NCI-H460 (cell line): ENCODE results near the gene NPAT. TPM values are rescaled to one million over a fixed set of nuclear protein-coding genes. Genes with fewer than 3 reads are reported as not detected.

ENCODE experiments used
- DNase-seq: peaks from one replicate; pipeline ENCODE4 v3.0.0-alpha.2; 2016; ENCODE audit warnings: low read depth; ENCODE audit errors: extremely low read depth
- polyA plus RNA-seq: library from polyadenylated mRNA; depleted of rRNA; stranded (reverse); fragments of >200 nt; gene quantifications from 2 replicates; pipeline ENCODE4 v1.2.3, GENCODE V29; 2014; cell fraction: nucleus; rRNA removed
- total RNA-seq: library from RNA; depleted of rRNA; stranded (reverse); fragments of >200 nt; shearing (Covaris generic); gene quantifications from 2 replicates; pipeline ENCODE4 v1.2.3, GENCODE V29; 2014; rRNA removed

NPAT gene
- 8.2 and 10.2 TPM in 2 replicates for total RNA-seq
- 5.5 and 6.4 TPM in 2 replicates for polyA plus RNA-seq

DNA sequence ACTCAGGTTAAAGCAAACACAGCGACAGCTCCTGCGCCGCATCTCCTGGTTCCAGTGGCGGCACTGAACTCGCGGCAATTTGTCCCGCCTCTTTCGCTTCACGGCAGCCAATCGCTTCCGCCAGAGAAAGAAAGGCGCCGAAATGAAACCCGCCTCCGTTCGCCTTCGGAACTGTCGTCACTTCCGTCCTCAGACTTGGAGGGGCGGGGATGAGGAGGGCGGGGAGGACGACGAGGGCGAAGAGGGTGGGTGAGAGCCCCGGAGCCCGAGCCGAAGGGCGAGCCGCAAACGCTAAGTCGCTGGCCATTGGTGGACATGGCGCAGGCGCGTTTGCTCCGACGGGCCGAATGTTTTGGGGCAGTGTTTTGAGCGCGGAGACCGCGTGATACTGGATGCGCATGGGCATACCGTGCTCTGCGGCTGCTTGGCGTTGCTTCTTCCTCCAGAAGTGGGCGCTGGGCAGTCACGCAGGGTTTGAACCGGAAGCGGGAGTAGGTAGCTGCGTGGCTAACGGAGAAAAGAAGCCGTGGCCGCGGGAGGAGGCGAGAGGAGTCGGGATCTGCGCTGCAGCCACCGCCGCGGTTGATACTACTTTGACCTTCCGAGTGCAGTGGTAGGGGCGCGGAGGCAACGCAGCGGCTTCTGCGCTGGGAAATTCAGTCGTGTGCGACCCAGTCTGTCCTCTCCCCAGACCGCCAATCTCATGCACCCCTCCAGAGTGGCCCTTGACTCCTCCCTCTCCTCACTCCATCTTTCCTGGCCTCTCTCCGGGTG lies at the start of gene NPAT, which contains the start of gene ATM:
NPAT (minus strand) TSS at position 65 of the 774 bp plus-strand sequence. CDS start 102 bp downstream, outside the sequence.
ATM (plus strand) TSS at position 494 of the 774 bp plus-strand sequence. CDS start 4,558 bp downstream, outside the sequence.
- DNase-seq = peak; percentile 96

DNA sequence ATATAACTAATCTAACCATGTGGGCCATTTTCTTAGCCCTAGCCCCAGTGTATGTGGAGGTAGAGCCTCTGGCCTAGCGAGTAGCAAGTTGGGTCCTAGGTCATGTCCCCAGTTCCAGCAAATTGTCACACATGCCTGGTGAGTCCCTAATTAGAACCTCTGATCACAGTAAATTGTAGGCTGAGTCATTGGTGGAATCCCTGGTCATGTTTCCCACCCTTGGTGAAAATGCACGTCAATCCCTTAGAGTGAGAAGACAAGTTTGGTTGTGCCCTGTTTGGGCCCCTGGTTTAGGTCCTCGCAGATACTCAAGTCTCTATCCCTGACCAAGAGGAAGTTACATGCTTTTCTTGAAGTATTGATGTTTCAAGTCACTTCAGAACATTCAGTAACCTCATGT lies 47.1 kb upstream of the NPAT start:
- no peak for DNase-seq

DNA sequence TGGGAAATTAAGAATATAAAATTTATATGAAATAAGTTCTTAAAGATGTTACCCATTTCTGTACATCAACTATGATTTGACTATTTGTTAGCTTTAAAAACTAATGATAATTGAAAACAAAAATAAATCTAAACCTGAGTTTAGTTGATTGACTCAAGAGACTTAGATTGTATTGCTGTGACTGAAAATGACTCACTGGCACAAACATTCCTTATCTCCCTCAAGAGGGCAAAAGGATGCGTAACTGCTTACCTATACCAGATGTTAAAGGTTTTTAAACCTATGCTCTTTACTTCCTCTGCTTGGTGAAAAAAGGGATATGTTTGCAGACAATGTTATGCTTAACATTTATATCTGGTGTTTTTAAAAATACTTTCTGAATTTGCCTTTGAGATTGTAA lies 30.7 kb upstream of the NPAT start:
- no peak for DNase-seq

DNA sequence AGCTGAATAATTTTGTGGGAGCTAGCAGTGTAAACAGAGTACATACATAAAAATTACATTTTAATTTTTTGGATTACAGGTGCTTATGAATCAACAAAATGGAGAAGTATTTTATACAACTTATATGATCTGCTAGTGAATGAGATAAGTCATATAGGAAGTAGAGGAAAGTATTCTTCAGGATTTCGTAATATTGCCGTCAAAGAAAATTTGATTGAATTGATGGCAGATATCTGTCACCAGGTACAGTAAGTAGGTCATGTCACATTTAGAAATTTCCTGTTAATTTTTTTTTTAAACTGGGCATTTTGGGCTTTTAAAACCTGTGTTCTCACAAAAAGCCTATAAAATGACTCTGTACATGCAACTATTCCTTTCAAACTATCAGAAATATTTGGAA lies 24.4 kb upstream of the NPAT start:
- no peak for DNase-seq

DNA sequence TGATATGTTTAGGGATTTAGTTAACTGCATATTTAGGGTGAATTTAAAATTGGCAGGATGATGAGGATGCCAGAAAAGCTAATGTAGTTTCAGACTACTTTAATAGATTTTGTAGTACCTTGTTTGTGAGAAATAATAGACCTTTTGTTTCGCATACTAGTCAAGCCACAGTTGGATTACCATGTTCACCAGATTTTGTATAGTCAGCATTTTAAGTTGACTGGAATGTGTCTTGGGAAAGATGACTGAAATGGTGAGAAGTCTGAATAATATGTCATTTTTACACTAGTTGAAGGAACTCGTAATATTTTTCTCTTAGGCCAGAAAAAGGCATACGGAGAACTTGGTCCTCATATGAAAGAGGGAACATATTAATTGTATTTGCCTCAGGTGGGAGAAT lies 23.9 kb upstream of the NPAT start:
- no peak for DNase-seq

DNA sequence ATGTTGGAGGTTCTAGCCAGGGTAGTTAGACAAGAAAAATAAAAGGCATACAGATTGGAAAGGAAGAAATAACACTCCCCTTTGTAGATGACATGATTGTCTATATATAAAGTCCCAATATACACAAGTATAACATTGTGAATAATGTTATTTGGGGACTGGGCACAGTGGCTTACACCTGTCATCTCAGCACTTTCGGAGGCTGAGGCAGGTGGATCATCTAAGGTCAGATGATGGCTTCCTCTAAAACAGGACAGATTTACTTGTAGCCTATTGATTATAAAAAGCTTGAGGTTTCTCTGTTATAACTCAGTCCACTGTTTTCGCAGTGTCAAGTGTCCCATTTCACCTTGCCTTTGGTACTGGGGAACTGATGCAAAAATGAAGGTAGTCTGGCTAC lies 20.0 kb upstream of the NPAT start:
- DNase-seq = no peak

DNA sequence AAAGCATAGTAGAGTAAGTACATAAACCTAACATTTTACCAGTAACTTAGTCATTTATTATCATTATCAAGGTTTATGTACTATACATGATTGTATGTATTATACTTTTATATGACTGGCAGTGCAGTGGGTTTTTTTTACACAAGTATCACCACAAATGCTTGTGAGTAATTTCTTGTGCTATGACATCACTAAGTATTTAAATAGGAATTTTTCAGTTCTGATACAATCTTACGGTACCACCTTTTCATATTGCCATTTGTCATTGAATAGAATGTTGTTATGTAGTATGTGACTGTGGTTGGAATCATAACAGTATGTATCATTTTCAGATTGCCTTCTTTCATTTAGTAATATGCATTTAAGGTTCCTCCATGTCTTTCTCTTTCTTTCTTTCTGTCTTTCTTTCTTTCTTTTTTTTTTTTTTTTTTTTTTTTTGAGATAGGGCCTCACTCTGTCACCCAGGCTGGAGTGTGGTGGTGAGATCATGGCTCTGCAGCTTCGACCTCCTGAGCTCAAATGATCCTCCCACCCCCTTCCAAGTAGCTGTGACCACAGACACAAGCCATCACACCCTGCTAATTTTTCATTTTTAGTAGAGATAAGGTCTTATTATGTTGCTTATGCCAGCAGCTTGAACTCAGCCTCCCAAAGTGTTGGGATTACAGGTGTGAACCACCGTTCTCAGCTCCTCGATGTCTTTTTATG lies 19.0 kb upstream of the NPAT start:
- DNase-seq = no peak

DNA sequence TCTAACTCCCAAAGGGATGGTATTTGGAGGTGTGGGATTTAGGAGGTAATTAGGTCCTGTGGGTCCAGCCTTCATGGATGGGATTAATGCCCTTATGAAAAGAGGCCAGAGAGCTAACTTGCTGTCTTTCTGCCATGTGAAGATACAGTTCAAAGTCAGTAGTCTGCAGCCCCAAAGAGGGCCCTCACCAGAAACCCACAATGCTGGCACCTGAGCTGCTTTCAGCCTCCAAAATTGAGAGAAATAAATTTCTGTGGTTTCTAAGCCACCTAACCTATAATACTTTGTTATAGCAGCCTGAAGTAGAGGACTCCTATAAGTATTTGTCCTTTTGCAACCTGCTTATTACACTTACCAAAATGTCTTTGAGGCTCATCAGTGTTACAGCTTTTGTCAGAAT lies 16.6 kb upstream of the NPAT start:
- no peak for DNase-seq

DNA sequence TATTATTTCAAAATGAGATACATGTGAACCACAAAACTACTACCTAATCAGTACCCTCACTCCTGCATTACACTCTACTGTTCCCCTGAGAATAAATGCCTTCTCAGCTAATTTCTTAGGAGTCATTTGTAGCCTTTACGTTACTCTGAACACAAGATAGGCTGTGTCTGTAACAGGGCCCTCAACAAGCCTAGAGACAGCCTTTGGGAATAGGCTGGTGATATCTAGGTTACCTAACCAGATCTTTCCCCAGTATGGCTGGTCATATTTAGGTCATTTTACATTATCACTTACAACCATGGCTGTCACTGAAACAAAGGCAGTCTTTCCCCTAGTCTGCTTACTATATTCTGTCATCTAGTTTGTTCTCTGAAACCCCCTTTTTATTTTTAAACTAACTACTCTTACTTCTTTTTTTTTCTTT lies 14.6 kb upstream of the NPAT start:
- no peak for DNase-seq

DNA sequence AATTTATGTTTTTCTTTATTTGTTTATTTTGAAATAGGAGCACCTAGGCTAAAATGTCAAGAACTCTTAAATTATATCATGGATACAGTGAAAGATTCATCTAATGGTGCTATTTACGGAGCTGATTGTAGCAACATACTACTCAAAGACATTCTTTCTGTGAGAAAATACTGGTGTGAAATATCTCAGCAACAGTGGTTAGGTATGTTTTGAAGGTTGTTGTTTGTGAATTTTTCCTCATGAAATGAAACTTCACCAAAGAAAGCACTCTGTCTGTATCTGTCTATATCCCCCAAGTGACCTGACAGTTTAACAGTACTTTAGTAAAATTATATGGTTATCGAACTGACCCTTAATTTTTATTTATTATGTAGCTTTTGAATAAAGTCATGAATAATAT lies 13.2 kb upstream of the NPAT start:
- no peak for DNase-seq

DNA sequence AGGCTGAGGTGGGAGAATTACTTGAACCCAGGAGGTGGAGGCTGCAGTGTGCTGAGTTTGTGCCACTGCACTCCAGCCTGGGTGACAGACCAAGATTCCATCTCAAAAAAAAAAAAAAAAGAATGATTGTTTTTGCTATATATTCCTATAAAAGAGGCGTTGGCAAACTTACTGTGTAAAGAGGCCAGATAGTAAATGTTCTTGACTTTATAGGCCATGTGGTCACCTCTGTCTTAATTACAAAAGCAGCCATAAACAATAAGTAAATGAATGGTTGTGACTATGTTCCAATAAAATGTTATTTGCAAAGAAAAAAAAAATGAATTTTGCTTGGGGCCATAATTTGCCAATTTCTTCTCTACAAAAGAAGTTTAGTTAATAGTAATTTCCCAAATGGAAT lies 12.8 kb upstream of the NPAT start:
- DNase-seq = no peak

DNA sequence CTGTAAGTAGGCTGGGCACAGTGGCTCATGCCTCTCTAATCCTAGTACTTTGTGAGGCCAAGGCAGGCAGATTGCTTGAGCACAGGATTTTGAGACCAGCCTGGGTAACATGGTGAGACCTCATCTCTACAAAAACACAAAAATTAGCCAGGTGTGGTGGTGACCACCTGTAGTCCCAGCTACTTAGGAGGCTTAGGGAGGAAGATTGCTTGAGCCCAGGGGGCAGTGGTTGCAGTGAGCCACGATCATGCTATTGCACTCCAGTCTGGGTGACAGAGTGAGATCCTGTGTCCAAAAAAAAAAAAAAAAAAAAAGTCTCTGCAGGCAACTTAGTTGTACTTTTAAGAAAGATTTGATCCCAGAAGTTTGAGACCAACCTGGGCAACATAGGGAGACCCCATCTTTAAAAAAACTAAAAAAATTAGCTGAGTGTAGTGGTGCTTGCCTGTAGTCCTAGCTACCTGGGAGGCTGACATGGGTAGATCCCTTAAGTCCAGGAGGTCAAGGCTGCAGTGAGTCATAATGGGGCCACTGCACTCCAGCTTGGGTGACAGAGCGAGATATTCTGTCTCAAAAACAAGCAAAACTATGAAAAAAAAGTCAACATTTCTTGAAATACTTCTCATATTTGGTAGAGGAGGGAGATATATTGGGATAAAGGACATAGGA lies 11.0 kb upstream of the NPAT start:
- no peak for DNase-seq

DNA sequence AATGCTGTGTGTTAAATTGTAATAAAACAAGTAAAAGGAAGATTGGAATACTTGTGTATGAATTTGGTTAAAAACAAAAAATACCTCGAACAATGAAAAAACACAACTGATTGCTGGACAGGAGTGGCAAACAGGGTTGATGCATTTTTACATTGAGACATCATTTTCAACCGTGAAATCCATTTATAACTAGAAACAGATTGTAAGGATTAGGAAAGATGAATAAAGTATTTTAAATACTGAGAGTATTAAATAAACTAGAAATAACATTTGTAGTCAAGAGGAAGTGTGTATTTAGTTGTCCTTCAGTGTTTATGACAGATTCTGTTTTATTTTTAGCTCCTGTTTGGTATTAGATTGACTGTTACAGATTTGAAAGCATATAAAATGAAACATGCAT lies 5.8 kb upstream of the NPAT start:
- no peak for DNase-seq

DNA sequence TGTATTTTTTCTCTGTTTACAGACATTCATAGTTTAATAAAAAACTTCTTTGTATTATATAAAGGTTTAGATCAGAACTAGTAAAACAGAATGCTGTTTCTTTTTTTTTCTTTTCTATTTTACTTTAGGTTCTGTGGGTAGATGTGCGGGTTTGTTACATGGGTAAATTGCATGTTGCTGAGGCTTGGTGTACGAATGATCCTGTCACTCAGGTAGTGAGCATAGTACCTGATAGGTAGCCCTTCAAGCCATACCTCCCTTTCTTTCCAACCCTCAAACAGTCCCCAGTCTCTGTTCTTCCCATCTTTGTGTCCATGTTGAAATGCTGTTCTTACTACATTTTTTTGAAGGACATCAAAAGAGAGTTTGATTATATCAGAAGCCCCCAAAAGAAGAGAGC lies 3.6 kb upstream of the NPAT start:
- DNase-seq = no peak

DNA sequence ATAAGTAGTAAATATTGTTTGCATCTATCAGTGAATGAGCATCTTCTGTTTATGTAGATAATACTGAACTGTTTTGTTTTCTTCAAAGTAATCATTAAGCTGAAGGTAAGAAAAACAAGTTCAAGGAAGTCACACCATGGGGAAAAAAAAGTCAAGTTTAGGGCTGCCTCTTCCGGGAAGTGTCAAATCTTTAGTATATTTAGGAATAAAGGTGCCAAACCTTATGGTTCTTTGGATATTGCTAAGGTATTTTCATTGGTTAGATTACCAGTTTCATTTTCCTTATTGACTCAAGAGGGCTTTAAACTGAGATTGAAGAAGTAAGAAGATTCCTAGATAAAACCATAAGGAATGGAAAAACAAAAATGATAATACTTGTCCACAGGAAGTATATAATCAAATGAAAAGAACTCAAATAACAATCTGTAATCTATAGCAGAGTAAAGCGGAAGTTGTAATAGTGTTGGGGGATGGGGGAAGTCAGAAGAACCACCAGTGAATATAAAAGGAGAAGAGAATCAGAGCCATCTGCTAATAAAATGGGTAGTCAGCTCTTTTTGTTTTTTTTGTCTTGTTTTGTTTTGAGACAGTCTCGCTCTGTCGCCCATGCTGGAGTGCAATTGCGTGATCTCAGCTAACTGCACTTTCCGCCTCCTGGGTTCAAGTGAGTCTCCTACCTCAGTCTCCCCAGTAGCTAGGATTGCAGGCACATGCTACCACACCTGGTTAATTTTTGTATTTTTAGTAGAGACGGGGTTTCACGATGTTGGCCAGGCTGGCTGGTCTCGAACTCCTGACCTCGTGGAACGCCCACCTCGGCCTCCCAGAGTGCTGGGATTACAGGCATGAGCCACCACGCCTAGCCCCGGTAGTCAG lies 2.7 kb upstream of the NPAT start:
- DNase-seq = no peak

DNA sequence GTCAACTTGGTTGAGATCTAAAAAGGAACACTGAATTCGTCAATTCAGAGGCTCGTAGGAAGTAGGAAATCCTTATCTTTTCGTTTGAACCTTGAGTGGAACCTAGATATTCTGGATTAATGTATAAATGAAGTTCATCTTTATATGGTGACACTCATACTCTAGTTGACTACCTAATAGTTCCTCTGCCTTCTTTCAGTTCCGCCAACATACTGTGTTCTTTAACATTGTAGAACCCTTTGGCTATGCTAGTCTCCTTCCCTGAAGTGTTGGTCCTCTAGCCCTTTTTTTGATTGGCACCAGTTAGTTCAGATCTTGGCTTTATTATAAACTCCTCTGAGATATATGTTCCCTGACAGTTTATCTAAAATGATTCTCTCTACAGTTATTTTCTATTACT lies 1.9 kb upstream of the NPAT start:
- DNase-seq = no peak

DNA sequence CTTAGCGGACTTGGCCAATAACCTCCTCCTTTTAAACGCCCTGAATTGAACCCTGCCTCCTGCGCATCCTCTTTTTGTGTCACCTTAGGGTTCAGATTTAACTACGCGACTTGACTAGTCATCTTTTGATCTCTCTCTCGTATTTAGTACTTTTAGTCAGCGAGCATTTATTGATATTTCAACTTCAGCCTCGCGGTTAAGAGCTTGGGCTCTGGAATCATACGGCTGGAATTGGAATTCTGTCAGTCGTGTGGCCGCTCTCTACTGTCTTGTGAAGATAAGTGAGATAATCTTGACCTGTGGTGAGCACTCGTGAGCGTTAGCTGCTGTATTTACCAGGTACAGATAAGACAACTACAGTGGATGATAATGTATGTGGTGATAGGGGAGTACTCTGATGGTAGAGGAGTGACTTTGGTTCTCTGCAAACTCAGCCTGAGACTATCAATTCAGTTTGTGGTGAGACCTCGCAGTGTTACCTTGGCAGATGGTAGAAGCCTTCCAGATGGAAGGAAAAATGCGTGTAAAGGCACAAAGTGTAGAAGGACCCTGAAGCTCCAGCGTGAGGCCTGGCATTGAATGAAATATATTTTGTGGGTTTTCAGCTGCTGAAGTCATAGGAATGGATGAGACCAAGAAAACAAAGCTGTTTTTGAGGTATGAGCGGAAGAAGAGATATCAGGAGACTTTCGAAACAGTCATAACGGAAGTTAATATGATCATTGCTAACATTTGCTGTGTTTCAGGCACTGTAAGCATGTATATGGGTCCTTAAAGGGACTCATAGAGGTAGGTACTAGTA lies 1.1 kb upstream of the NPAT start:
- DNase-seq = no peak

DNA sequence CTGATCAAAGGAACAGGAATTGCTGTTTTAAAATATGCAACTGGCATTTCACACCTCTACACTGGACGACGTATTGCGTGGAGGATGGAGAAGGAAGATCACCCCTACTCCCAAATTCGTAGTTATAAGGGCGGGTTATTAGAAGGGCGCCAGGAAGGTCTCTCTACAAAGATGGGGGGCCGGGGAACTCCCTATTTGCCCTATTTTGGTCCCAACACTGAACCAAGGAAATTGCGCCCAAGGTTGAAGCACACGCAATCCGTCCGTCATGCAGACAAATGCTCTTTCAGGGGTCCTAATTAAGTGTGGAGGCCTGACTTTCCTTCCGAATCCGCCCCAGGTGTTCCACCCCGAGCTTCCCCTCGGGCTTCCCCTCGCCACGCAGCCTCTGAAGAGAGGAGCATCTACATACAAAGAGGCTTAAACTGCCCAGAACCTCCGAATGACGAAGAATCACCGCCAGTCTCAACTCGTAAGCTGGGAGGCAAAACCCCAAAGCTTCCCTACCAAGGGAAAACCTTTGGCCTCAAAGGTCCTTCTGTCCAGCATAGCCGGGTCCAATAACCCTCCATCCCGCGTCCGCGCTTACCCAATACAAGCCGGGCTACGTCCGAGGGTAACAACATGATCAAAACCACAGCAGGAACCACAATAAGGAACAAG lies 396 bp downstream of the NPAT start:
- DNase-seq = no peak

DNA sequence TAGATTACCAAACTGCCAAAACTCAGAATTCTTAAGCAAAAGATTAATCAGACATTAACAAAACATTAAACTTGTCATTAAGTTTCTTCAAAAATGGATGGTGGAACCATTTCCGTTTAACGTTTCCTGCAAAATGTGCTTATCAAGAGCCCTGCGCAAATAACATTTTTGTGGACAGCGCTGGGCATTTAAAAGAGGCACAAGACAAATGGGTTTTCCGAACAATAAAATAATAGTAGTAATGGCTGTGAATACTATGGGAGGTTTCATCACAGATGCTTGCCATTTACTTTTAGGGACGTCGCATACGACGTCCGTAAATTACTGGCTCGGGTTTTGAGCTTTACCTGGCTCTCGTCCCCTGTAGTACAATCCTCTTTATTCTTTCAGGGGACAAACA lies 1.1 kb downstream of the NPAT start:
- no peak for DNase-seq
